GM08714 (cell line): ENCODE results near the gene SLC25A29.
"Not testable (repeated sequence)": the region's sequence is repeated elsewhere in the genome, so short reads cannot be mapped to it uniquely, and the experiment has no call there.

Experiments used
- H3K4me3 ChIP-seq: fragments of 200-500 bp; sonication (Bioruptor generic); 2 replicates; pipeline ENCODE4 v1.5.1; 2014; ENCODE audit warnings: mild to moderate bottlenecking, low read length, inconsistent platforms
- ZNF274 ChIP-seq: IDR thresholded peaks from 2 replicates; pipeline ENCODE4 v1.6.1; 2012; ENCODE audit warnings: mild to moderate bottlenecking, low read depth, low read length

Gene SLC25A29

DNA sequence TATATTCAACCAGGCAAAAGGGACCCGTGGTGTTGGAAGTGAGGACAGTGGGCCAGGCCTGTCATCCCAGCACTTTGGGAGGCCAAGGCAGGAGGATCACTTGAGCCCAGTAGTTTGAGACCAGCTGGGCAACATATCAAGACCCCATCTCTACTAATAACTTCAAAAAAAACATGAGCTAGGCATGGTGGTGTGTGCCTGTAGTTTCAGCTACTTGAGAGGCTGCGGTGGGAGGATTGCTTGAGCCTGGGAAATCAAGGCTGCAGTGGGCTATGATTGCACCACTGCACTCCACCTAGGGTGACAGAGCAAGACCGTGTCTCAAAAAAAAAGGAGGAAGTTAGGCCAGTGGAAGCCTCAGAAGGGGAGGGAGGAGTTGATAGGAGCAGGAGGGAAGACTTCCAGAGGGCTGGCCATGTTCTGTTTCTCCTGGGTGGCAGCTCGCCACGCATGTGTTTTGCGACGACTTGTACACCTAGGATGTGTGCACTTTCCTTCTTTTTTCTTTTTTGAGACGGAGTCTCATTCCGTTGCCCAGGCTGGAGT lies 10.1 kb downstream of the SLC25A29 start:
- TF ChIP-seq ZNF274: no peak
- H3K4me3 ChIP-seq: no peak overlapping the region

DNA sequence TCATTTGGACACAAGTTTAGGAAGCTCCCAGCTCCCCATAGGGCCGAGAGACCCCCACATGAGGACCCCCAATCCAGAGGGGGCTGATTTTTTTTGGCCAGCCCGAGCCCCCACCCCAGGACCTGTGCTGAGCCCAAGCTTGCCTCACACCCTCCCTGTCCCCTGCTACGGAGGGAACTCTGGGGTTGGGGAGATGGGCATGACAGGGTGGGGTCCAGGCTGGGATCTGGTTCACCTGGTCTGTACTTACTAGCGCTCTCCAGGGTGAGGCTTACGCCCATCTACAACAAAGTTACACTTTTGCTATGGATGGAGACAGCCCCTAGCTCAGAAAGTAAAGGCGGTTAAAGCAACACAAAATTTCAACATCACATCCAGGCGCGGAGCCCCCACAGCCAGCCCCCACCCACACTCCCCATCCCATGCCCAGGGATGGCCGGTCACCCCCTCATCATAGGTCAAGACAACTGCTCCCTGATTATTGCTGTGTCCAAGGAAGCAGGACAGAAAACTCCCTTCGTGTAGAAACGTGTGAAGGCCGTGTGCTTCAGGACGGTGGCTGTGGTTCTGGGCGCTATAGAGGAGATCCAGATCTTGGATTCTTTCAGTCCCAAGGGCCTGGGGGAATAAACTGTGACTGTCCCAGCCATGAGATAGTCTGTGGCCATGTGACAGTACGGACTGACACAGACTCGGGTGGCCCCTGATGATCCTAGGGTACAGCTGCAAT lies 10.7 kb downstream of the SLC25A29 start:
- no peak overlapping the region for H3K4me3 ChIP-seq
- no peak for TF ChIP-seq ZNF274

DNA sequence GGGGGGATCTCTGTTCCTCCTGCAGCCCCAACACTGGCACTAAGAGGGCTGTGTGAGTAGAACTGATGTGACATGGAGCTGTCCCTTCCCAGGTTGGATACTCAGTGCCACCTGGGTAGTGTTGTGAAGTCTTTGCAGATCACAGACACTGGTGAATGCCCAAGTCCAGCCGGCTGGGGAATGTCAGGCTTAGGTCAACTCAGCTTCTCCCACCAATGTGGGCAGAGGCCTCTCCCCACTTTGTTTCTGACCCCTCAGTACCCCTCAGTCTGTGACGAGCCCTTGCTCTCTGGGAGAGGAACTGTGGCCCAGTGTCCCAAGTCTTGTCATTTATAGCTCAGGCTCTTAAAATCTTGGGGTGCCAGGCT lies 11.3 kb downstream of the SLC25A29 start:
- no peak for TF ChIP-seq ZNF274
- H3K4me3 ChIP-seq: no peak overlapping the region

DNA sequence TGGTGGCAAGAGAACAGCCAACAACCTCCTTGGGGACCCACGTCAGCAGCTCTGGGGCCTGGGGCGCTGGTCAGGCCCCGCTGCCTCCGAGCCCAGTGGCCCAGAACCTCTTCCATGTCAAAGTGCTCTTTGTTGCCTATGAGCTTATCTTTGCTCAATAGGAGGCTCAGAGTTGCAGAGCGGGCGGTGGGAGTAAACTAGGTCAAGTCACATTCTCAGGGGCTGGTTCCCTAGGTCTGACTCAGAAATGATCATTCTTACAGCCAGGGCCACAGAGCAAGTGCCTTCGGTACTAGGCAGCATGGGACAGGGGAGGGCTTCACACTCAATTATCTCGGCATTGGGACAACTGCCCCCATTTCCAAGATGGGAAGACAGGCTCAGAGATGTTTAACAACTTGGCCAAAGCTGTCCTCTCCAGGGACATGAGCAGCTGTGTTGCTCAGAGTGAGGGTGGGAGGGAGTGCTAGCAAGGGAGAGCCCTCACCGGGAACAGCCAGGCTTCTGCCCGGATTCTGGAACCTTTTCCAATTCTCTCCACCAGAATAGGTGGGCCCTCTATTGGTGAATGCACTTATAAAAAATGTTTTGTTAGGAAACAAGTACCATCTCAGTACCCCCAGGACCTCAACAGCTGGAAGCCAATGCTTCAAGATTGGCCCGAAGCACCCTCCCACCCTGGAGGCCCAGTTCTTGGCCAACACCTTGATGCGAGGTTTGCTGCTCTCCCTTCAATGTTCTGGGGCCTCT lies 11.9 kb downstream of the SLC25A29 start:
- H3K4me3 ChIP-seq: no peak overlapping the region
- no peak for TF ChIP-seq ZNF274

DNA sequence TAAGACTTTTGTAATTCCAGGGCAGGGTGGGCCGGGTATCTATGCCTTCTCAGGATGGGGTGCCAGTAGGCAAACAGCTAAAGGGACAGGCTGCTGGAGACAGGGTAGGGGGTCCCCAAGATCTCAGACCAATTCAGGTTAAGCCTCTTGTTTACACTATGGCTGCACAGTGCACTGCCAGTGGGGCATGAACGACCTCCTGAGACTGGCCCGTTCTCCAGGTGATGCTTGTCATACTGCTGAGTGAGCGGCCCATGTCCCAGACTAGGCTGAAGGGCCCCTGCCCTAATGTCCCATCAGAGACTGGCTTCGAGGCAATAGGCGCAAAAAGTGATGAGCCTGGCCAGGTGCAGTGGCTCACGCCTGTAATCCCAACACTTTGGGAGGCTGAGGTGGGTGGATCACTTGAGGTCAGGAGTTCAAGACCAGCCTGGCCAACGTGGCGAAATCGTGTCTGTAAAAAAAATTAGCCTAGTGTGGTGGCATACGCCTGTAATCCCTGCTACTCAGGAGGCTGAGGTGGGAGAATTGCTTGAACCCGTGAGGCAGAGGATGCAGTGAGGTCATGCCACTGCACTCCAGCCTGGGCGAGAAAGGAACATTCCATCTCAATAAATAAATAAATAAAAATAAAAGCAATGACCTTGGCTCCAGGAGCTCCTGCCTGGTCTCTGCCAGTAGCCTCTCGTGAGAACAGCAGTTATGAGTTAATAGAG lies 12.6 kb downstream of the SLC25A29 start:
- no peak overlapping the region for H3K4me3 ChIP-seq
- TF ChIP-seq ZNF274: no peak

DNA sequence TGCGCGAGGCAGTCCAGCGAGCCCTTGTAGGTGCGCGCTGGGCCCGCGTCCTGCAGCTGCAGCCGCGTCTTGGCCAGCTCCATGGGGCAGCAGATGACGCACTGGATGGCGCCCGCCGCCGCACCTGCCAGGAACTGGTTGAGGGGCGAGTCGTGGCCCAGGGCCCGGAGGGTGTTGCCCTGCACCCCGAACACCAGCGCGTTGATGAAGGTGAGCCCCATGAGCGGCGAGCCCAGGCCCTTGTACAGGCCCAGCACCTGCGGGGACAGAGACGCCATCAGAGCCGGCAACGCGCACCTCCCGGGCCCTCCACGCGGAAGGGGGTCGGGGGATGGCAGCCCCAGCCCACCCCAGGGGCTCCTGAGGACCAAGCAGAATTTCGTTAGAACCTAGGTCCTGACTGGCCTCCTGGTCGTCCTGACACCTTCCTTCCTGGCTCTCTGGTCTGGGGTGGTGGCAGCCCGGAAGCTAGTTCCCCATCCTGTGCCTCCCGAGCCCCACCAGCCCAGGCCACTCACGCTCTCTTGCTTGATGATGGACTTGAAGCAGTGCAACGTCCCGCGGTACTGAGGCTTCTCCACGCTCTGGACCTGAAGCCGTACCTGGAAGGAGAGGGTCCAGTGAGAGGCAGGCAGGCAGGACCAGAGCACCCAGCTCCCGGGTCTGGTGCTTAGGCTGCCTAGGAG lies 13.3 kb downstream of the SLC25A29 start:
- H3K4me3 ChIP-seq: no peak overlapping the region
- TF ChIP-seq ZNF274: no peak

DNA sequence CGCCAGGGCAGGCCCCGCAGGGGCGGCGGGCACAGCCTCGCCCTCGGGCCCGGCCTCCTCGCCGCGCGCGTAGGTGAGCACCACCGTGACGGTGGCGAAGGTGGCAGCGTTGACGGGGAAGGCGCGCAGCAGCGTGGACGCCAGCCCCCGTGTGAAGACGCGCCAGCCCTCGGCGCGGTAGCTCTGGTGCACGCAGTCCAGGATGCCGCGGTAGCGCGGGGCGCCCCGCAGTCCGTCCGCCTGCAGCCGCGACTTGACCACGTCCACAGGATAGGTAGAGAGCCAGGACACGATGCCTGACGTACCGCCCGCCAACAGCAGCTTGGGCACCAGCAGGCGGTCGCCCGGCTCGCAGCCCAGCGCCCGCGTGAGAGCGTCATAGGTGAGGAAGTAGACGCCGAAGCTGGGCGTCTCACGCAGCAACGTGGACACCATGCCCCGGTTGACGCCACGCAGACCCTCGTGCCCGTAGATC lies 13.9 kb downstream of the SLC25A29 start:
- H3K4me3 ChIP-seq: no peak overlapping the region
- no peak for TF ChIP-seq ZNF274

DNA sequence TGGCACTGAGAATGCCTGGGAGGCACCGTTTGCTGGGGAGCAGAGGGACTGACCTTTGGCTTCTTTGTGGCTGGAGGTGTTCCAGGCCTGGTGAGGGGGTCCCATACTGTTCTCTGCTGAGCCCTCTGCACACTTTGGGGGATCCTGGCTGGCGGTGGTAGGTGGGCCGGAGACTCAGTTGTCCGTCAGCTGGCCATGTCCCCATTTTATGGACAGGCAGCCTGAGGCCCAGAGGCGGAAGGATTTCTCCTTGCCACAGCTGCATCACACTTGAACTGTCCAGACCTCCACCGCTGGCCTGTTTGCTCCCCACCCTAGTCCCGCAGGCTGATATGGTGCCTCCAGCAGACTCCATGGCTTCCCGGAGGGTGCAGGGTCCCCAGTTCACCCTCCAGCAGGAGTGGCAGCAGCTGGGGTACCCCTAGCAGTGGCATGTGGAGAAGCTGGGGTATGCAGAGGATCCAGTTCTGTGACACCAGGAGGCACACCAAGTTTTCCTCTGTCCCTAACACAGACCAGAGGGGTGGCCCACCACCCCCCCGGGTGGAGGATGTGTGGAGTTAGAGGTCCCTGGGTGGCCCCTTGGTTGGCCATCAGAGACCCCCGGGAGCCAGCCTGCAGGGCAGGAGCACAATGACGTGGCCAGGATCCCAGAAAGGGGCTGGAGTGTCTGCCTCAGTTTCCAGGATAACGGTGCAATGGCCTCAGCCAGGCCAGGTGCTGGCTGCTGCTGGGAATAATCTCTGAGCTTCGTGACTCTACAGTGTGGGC lies 14.8 kb downstream of the SLC25A29 start:
- no peak for TF ChIP-seq ZNF274
- H3K4me3 ChIP-seq: no peak overlapping the region

DNA sequence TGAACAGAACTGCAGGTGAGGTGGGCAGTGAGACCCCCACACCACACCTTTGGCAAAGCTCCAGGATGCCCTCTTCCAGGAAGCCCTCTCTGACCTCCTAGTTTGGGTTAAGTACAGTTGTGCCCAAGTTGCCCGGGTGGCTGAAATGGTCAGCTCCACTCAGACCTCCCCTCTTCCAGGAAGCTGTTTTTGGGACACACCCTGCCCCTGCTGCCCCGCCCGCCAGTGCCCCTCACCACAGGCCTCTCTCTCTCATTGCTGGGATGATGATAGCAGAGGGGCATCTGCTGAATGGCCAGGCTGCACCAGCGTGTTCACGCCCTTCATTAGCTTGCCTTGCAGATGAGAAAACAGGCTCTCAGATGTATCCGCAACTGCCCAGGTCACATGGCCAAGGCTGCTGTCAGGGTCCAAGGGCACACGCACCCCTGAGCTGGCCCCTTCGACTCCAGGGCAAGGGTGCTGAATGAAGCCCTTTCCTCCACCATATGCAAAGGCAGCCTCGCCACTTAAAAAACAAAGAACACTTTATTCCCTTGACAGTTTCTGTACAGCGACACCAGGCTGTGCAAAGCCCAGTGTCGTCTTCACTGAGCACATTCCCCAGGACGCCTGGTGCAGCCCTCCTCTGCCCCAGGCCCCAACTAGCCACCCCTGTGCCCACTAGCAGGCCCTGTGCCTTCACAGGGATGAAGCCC lies 15.5 kb downstream of the SLC25A29 start:
- TF ChIP-seq ZNF274: no peak
- no peak overlapping the region for H3K4me3 ChIP-seq

DNA sequence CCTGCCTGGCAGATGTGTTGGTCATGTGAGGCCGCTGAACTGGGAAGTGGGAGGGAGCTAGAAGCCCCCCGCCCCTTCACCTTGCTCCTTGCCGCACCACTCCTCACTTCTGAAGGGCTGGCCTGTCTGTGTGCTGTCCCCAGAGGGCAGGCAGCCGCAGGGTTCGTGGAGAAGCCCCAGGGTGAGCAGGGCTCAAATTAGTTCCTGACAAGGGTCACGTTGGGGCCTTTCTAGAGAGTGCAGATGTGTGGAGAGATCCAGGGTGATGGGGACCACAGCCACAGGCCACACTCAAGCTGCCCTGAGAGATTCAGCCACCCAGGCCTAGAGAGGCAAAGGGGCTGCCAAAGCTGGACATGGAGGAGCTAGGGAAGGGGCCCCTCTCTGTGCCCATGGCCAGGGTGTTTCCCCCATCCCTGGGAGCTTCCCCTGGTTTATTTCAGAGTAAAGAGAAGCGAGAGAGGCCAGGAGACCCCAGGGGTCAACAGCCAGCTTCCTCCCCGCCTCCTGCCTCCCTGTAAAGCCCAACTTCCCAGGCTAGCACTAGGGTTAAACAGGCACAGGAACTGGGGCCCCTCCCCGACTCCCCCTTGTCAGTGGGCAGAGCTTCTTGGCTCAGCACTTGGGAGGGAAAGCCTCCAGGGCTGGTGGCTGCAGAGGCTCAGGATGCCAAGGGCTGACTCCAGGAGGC lies 16.2 kb downstream of the SLC25A29 start:
- no peak for TF ChIP-seq ZNF274
- H3K4me3 ChIP-seq: no peak overlapping the region

DNA sequence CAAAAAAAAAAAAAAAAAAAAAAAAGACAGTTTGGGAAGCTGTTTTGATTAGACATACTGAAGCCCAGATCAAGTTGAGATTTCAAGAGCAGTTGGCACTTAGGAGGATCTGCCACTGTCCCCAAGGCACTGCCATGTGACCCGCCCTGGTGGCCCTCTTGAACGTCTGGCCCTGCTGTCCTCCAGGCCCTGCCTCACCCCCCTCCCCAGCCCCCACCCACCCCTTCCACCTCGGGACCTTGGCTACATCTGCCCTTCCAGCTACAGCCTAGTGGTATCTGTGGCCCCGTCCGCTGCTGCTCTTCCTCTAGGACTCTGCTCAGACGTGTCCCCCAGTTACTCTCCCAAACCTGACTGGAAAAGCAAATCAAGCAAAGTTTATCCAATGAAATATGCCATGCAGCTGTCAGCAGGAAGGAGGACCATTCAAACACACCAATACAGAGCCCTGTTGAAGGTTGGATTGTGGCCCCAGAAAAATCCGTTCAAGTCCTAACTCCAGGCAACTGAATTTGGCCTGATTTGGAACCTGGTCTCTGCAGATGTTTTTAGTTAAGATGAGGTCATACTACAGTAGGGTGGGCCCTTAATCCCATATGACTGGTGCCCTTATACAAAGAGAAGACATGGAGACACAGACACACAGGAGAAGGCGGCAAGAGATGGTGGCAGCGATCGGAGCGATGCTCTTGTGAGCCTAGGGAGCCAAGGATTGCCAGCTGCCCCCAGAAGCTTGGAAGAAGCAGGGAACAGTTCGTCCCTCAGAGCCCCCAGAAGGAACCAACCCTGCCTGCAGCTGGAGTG lies 17.7 kb downstream of the SLC25A29 start:
- no peak for TF ChIP-seq ZNF274
- no peak overlapping the region for H3K4me3 ChIP-seq

DNA sequence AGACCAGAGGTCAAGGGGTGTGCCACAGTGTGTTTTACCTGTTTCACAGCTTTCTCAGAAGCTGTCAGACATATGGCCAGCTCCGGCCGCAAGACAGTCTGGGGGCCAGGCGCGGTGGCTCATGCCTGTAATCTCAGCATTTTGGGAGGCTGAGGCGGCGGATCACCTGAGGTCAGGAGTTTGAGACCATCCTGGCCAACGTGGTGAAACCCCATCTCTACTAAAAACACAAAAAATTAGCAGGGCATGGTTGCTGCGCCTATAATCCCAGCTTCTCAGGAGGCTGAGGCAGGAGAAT lies 18.3 kb downstream of the SLC25A29 start:
- not testable (repeated sequence) for H3K4me3 ChIP-seq
